ENCODE data around the gene GBE1. TPM values are rescaled to one million over a fixed set of nuclear protein-coding genes. Genes with fewer than 3 reads are reported as not detected.

Gene GBE1
- total RNA-seq, 2 donors from 2014 or later = 13.8 to 18.7 TPM

DNA sequence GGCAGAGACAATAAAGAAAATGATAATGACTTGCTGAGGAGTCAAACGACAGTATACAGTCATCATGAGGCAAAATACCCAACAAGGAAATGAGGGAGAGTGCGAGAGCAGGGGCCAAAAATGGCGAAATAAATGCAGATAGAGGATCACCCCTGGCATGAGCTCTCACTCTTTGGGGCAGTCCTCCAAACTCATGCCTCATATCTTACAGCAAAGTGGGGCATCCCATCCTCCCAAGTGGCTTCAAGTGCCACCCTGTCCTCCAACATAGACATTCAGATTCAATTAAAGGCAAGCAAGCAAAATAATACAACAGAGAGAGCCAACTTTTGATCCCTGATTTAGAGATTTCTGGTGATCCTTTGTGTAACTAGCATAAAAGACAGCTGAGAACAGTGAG lies 278.4 kb downstream of the GBE1 start:
- DNase-seq = no peak
- Mint-ChIP-seq H3K4me3 (no peak overlapping the region), H3K9me3 (peaks cover 0 to 4% of the 10 kb centered on the region in 2 donors), H3K27me3 (ENCODE audit: low read depth) (no peaks in the 10 kb centered on the region), H3K27ac (no peak overlapping the region), H3K36me3 (ENCODE audit: insufficient read depth in 2 of 2) (no peaks in the 10 kb centered on the region), H3K4me1 (ENCODE audit: low read depth) (no peaks in the 10 kb centered on the region)
- no peak for ATAC-seq (replicated peaks in 1 of 2)

DNA sequence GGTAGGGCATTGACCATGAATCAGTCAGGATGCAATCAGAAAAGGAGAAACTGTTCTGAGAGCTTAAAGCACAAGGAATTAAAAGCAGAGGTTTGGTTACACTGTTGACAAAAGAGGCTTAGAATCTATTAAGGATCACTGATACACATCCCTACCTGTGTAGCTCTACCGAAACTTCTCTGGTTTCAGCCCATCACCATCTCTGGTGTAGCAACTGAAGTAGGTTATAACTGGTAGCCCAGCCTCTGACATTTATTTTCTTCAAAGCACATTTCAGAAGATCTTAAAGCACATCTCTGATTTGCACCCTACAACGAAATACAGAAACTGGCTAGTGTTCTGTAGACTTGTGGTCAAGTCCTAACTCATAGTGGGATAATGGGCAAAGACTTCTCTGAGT lies 283.7 kb downstream of the GBE1 start:
- Mint-ChIP-seq H3K4me3 (no peak overlapping the region), H3K4me1 (ENCODE audit: low read depth) (no peaks in the 10 kb centered on the region), H3K27me3 (ENCODE audit: low read depth) (no peaks in the 10 kb centered on the region)

DNA sequence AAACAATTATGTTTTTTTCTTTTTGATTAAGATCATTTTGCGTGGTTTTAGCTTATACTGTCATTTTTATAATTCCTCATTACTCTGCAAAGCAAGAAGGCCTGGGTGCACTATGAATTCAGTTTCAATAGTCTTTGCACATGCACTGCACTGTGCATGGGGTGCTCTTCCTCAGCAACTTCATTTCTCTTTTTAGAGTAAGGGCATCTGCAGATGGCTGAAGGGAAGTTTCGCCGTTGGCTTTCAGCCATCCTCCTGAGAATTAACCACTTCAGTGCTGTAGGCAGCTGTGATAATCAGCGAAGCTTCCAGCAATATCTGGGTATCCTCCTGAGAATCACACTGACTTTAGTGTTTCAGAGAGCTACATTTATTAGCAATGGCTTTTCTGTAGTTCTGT lies 284.8 kb downstream of the GBE1 start:
- Mint-ChIP-seq H3K4me3 (no peak overlapping the region), H3K4me1 (ENCODE audit: low read depth) (no peaks in the 10 kb centered on the region), H3K27me3 (ENCODE audit: low read depth) (no peaks in the 10 kb centered on the region), H3K9me3 (peaks cover 0 to 1% of the 10 kb centered on the region in 2 donors), H3K27ac (no peak overlapping the region), H3K36me3 (ENCODE audit: insufficient read depth in 2 of 2) (no peaks in the 10 kb centered on the region)
- DNase-seq (no peak), ATAC-seq (replicated peaks in 1 of 2) (no peak)

More for the DNA sequence above, 283.7 kb downstream of the GBE1 start:
- ATAC-seq (replicated peaks in 1 of 2) = no peak
- H3K36me3 Mint-ChIP-seq (ENCODE audit: insufficient read depth in 2 of 2) = no peaks in the 10 kb centered on the region
- H3K9me3 Mint-ChIP-seq = peaks cover 0 to 4% of the 10 kb centered on the region in 2 donors
- no peak for DNase-seq
- H3K27ac Mint-ChIP-seq = no peak overlapping the region

DNA sequence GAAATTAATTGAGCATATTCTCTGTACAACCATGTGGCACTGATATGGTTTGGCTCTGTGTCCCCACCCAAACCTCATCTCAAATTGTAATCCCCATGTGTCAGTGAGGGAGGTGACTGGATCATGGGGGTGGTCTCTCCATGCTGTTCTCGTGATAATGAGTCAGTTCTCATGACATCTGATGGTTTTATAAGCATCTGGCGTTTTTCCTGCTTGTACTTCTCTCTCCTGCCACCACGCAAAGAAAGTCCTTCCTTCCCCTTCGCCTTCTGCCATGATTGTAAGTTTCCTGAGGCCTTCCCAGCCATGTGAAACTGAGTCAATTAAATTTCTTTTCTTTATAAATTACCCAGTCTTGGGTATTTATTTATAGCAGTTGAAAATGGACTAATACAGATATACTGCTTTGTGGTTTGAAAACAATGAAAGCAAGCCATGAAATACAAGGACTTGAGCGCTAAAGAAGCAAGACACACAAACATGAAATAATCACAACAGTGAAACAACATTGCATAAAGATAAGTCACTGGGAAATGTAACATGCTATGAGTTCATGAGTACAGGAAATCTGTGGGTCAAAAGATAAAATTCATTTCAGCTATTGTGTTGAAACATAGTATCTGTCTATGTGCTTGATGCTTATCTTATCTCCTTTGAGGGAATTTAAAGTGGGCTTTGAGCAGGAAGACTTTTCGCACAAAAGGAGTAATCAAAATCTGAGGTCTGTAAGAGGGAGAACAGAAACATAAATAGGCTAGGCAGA lies 288.7 kb downstream of the GBE1 start:
- ATAC-seq (replicated peaks in 1 of 2) (no peak), DNase-seq (no peak)
- H3K4me1 Mint-ChIP-seq (ENCODE audit: low read depth) = no peaks in the 10 kb centered on the region
- no peak overlapping the region for H3K27ac Mint-ChIP-seq
- no peaks in the 10 kb centered on the region for H3K36me3 Mint-ChIP-seq (ENCODE audit: insufficient read depth in 2 of 2)
- peaks cover 1 to 3% of the 10 kb centered on the region in 2 donors for H3K9me3 Mint-ChIP-seq
- no peak overlapping the region for H3K4me3 Mint-ChIP-seq
- H3K27me3 Mint-ChIP-seq (ENCODE audit: low read depth) = no peaks in the 10 kb centered on the region

DNA sequence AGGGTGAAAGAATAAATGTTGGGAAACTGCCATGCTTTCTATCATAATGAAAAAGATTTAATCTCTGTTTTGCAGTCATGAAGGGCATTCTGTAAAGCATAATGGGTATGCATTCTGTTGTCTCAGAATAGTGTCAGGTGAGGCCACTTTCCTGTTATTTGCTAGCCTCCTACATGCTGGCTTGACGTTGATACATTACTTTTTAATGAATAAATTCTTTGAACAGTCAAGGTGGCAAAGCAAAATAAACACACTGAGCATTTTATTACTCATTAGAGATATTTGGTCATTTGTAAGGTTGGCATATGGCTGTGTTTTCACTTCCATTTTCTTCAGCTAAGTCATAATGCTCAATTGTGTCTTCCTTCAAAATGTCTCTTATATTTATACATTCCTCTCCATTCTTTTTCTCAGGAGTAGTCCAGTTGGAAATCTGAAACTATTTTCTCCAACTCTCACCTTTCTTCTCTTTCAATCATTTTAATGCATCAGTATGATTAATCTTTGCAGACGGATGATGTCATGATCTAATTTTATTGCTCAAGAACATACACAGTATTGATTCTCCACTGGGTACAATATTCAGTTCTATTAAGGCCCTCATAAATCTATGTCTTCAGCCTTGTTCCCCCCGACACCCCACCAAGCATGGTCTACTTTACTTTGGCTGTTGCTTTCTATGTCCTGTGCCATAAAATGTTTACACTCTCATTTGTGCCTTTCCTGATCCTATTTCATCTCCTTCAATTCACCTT lies 290.7 kb downstream of the GBE1 start:
- Mint-ChIP-seq H3K36me3 (ENCODE audit: insufficient read depth in 2 of 2) (no peaks in the 10 kb centered on the region), H3K27ac (no peak overlapping the region), H3K4me1 (ENCODE audit: low read depth) (no peaks in the 10 kb centered on the region), H3K9me3 (peaks cover 1 to 3% of the 10 kb centered on the region in 2 donors), H3K27me3 (ENCODE audit: low read depth) (no peaks in the 10 kb centered on the region), H3K4me3 (no peak overlapping the region)
- no peak for ATAC-seq (replicated peaks in 1 of 2)
- no peak for DNase-seq

DNA sequence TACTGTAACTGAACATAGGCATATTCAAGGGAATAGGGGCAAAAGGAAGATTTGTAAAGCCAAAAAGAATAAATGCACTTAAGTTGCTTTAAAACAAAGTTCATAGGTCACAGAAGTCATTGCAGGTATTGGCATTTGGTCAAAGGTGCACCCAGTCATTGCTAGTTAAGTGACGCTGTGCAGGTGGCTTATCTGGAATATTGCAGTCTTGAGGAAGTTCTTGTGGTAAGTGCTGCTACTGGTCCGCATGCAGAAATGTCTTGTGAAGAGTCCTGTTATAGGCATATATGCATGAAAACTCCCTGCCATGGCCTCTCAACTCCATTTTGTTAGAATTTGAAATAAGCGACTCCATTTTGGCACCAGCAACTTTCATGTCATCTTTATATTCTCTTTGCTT lies 293.1 kb downstream of the GBE1 start:
- H3K36me3 Mint-ChIP-seq (ENCODE audit: insufficient read depth in 2 of 2) = no peaks in the 10 kb centered on the region
- H3K4me3 Mint-ChIP-seq = no peak overlapping the region

DNA sequence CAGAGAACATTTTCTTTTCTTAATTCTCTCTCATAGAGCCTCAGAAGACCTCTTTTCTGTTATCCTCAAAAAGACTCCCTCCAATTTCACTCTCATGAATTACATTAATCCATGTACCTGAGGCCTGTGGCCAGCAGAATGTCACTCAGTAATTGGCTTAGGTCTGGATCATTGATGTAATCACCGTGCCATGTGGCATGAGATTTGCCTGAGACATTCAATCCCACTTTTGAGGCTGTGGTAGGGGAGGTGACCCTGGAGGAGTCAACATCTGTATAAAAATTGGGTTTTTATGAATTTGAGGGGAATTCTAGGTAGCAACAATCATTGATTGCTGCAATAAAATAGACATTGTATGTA lies 295.3 kb downstream of the GBE1 start:
- no peaks in the 10 kb centered on the region for H3K4me1 Mint-ChIP-seq (ENCODE audit: low read depth)
- no peaks in the 10 kb centered on the region for H3K36me3 Mint-ChIP-seq (ENCODE audit: insufficient read depth in 2 of 2)
- DNase-seq (no peak), ATAC-seq (replicated peaks in 1 of 2) (no peak)
- no peaks in the 10 kb centered on the region for H3K27me3 Mint-ChIP-seq (ENCODE audit: low read depth)
- H3K4me3 Mint-ChIP-seq = no peak overlapping the region
- peaks cover 0 to 1% of the 10 kb centered on the region in 2 donors for H3K9me3 Mint-ChIP-seq
- no peak overlapping the region for H3K27ac Mint-ChIP-seq

More for the DNA sequence above, 293.1 kb downstream of the GBE1 start:
- Mint-ChIP-seq H3K27ac (no peak overlapping the region), H3K27me3 (ENCODE audit: low read depth) (no peaks in the 10 kb centered on the region), H3K9me3 (peaks cover 1 to 3% of the 10 kb centered on the region in 2 donors), H3K4me1 (ENCODE audit: low read depth) (no peaks in the 10 kb centered on the region)
- no peak for DNase-seq
- ATAC-seq (replicated peaks in 1 of 2) = no peak

DNA sequence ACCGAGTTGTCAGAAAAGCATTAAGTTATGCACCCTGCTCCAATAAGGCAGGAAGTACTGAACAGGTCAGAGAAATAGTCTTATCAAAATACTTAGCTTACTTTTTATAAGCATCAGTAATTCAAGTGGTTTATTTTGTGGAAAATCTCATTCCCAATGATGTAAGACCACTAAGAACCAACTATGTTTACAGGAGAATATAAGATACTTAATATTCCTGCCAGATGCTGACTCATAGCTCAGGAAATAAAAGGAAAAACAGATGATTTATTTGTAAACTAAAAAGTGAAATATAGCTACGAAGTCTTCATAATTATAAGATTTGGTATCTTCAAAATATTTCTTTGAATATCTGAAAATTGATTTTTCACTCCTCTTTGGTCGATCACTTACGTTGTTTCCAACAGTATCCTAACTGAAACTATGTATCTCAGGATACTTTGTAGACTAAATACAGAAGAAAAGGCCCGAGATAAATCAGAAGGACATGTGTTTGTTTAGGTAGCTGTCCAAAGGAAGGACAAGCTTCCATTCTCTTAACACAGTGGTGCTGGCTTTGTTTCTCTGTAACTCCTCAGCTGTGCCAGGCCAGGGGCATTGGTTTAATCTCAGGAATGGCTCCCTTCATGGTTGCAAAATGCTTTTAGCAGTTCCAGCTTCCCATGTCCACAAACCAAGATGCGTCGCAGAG lies 295.8 kb downstream of the GBE1 start:
- Mint-ChIP-seq H3K36me3 (ENCODE audit: insufficient read depth in 2 of 2) (no peaks in the 10 kb centered on the region), H3K27me3 (ENCODE audit: low read depth) (no peaks in the 10 kb centered on the region), H3K9me3 (no peaks in the 10 kb centered on the region), H3K27ac (no peak overlapping the region), H3K4me3 (no peak overlapping the region), H3K4me1 (ENCODE audit: low read depth) (no peaks in the 10 kb centered on the region)
- no peak for DNase-seq
- ATAC-seq (replicated peaks in 1 of 2) = no peak

DNA sequence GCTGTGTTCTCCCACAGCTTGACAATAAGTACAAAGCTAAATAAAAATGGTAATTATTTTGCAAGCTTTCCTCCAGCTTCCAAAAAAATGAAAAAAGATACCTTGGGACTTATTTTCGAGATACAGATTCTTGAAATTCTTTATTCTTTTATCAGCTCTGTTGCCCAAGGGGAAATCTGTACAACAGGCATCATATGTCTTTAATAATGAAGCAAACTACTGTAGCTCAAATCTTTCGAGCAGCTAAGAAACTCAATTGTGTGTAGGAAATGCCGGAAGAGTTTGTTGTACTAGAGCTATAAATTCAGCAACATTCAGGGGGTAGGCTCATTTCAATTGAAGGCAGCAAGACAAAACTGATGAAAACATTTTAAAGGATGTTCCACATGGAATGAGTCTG lies 297.7 kb downstream of the GBE1 start:
- Mint-ChIP-seq H3K36me3 (ENCODE audit: insufficient read depth in 2 of 2) (no peaks in the 10 kb centered on the region), H3K27me3 (ENCODE audit: low read depth) (no peaks in the 10 kb centered on the region), H3K27ac (no peak overlapping the region), H3K4me3 (no peak overlapping the region), H3K9me3 (no peaks in the 10 kb centered on the region), H3K4me1 (ENCODE audit: low read depth) (no peaks in the 10 kb centered on the region)
- ATAC-seq (replicated peaks in 1 of 2) (no peak), DNase-seq (no peak)

DNA sequence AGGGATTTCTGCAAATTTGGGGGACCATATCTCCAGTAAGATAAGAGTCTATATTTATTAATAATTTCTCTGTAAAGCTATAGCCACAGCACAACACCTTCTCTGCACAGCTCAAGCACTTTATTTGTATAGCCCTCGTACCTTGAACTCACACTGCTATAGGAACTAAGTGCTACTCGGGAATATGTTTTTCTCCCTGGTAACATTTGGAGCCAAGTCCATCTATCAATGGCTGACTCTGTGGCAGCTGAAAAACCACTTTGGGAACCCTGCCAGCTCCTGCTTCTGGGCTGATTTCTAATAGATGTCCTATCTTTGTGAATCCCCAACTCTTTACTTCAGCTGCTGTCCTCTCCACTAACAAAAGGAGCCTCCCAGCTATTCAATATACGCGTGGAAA lies 298.5 kb downstream of the GBE1 start:
- ATAC-seq (replicated peaks in 1 of 2) = no peak

DNA sequence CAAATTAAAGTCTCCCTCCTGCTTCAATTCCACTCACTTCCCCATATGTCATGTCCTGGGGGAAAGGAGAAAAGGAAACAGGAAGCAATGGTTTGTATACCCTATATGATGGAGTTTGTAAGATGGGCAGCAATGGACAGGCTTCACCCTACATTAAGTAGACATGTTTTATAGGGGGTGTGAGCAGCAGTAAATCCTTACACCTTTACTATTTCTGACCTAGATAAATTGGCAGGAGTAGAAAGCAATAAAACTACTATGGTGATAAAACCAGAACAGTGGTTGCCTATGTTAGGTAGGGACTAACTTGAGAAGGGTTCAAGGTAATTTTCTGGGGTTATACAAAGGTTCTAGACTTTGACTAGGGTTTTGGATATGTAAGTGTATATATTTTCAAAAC lies 301.7 kb downstream of the GBE1 start:
- ATAC-seq (replicated peaks in 1 of 2) (no peak), DNase-seq (no peak)
- no peaks in the 10 kb centered on the region for H3K27me3 Mint-ChIP-seq (ENCODE audit: low read depth)
- H3K27ac Mint-ChIP-seq = no peak overlapping the region
- H3K36me3 Mint-ChIP-seq (ENCODE audit: insufficient read depth in 2 of 2) = no peaks in the 10 kb centered on the region
- no peaks in the 10 kb centered on the region for H3K4me1 Mint-ChIP-seq (ENCODE audit: low read depth)
- H3K9me3 Mint-ChIP-seq = no peaks in the 10 kb centered on the region
- no peak overlapping the region for H3K4me3 Mint-ChIP-seq

More for the DNA sequence above, 298.5 kb downstream of the GBE1 start:
- no peaks in the 10 kb centered on the region for H3K4me1 Mint-ChIP-seq (ENCODE audit: low read depth)
- DNase-seq = no peak
- H3K27me3 Mint-ChIP-seq (ENCODE audit: low read depth) = no peaks in the 10 kb centered on the region
- no peaks in the 10 kb centered on the region for H3K9me3 Mint-ChIP-seq
- no peak overlapping the region for H3K27ac Mint-ChIP-seq
- H3K4me3 Mint-ChIP-seq = no peak overlapping the region
- no peaks in the 10 kb centered on the region for H3K36me3 Mint-ChIP-seq (ENCODE audit: insufficient read depth in 2 of 2)

DNA sequence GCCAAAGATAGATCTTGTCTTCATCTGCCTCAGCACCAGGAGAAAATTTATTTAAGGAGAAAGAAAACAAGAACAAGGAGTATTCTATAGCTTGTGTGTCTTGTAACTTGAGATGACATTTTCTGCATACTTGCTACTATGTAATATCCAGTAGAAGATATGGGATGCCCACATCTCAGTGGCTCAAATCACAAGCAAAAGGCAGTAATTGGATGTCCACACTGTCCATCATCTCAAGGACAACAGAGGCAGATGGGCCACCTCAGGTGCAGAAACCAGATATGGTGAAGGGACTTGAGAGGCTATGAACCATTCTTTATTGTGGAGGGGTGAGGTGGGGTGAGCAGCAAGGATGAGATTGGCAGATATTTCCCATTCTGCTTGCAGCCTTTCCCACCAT lies 309.0 kb downstream of the GBE1 start:
- no peak for ATAC-seq (replicated peaks in 1 of 2)
- Mint-ChIP-seq H3K27ac (no peak overlapping the region), H3K36me3 (ENCODE audit: insufficient read depth in 2 of 2) (no peaks in the 10 kb centered on the region), H3K27me3 (ENCODE audit: low read depth) (no peaks in the 10 kb centered on the region), H3K9me3 (peaks cover 0 to 2% of the 10 kb centered on the region in 2 donors), H3K4me1 (ENCODE audit: low read depth) (no peaks in the 10 kb centered on the region), H3K4me3 (no peak overlapping the region)
- DNase-seq = no peak

DNA sequence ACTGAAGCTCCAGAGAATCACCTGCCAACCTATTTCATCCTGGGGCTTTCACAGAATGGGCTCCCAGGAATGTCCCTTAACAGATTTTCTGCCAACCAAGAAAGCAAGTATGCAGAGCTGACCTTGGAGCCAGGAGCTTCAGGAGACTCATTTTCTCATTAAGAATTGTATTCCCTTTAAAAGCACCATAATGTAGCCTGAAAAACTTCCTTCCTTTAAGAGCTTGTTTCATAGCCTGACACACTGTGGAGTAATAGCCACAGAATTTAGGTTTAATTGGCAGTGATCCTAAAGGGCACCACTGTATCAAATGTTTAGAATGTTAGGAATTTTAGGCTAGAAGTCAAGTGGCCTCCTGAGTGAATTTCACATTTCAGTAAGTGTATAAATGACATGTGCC lies 309.8 kb downstream of the GBE1 start:
- H3K4me3 Mint-ChIP-seq = no peak overlapping the region
- DNase-seq = no peak
- H3K27me3 Mint-ChIP-seq (ENCODE audit: low read depth) = no peaks in the 10 kb centered on the region
- no peaks in the 10 kb centered on the region for H3K4me1 Mint-ChIP-seq (ENCODE audit: low read depth)
- H3K36me3 Mint-ChIP-seq (ENCODE audit: insufficient read depth in 2 of 2) = no peaks in the 10 kb centered on the region
- H3K9me3 Mint-ChIP-seq = peaks cover 0 to 2% of the 10 kb centered on the region in 2 donors
- ATAC-seq (replicated peaks in 1 of 2) = no peak
- no peak overlapping the region for H3K27ac Mint-ChIP-seq
